Smooth muscle cell (in vitro differentiated cells): ENCODE measurements around the gene ATXN1. TPM values are rescaled to one million over a fixed set of nuclear protein-coding genes. Genes with fewer than 3 reads are reported as not detected.
A peak's percentile ranks its signal among the peaks of the same experiment; 100 is the strongest.

ENCODE experiments used
- DNase-seq: peaks from one replicate; lab custom pipeline; 2025; ENCODE audit not compliant: unreplicated experiment; lab: John Stamatoyannopoulos, UW
- H2AFZ ChIP-seq: fragments of 200-600 bp; sonication (generic); 2 replicates; pipeline ENCODE4 v1.6.0; 2016; ENCODE audit warnings: antibody characterized with exemption, low read depth, mild to moderate bottlenecking
- H3F3A ChIP-seq: fragments of 200-600 bp; sonication (generic); 2 replicates; pipeline ENCODE4 v1.6.0; 2017; ENCODE audit warnings: antibody characterized with exemption, low read depth
- H3K27ac ChIP-seq: fragments of 200-600 bp; sonication (generic); 2 replicates; pipeline ENCODE4 v1.5.1; 2016; ENCODE audit warnings: low read depth, mild to moderate bottlenecking
- H3K27me3 ChIP-seq: fragments of 200-600 bp; sonication (generic); 2 replicates; pipeline ENCODE4 v1.6.1; 2016; ENCODE audit warnings: low read depth, mild to moderate bottlenecking
- H3K36me3 ChIP-seq: fragments of 200-600 bp; sonication (generic); 2 replicates; pipeline ENCODE4 v1.5.1; 2016; ENCODE audit warnings: low read depth
- H3K4me1 ChIP-seq: fragments of 200-600 bp; sonication (generic); 2 replicates; pipeline ENCODE4 v1.5.1; 2016; ENCODE audit warnings: low read depth
- H3K4me2 ChIP-seq: fragments of 200-600 bp; sonication (generic); 2 replicates; pipeline ENCODE4 v1.6.0; 2016; ENCODE audit warnings: mild to moderate bottlenecking
- H3K4me3 ChIP-seq: fragments of 200-600 bp; sonication (generic); 2 replicates; pipeline ENCODE4 v1.5.1; 2016; ENCODE audit warnings: mild to moderate bottlenecking
- H3K79me2 ChIP-seq: fragments of 200-600 bp; sonication (generic); 2 replicates; pipeline ENCODE4 v1.6.0; 2016; ENCODE audit warnings: low read depth, mild to moderate bottlenecking
- H3K9ac ChIP-seq: fragments of 200-600 bp; sonication (generic); 2 replicates; pipeline ENCODE4 v1.6.0; 2016; ENCODE audit warnings: low read depth
- H3K9me3 ChIP-seq: fragments of 200-600 bp; sonication (generic); replicated peaks from 2 replicates; pipeline ENCODE4 v1.5.1; 2016; ENCODE audit warnings: low read depth
- H4K20me1 ChIP-seq: fragments of 200-600 bp; sonication (generic); 2 replicates; pipeline ENCODE4 v1.6.0; 2016; ENCODE audit warnings: low read depth
- CTCF ChIP-seq: fragments of 200-600 bp; sonication (generic); IDR thresholded peaks from 2 replicates; pipeline ENCODE4 v1.5.1; 2017; ENCODE audit warnings: borderline replicate concordance, mild to moderate bottlenecking, antibody characterized with exemption; ENCODE audit not compliant: insufficient read depth, poor library complexity, severe bottlenecking
- WGBS: methylation state at CpG from one replicate; pipeline ENCODE4 v1.1.7; 2016; ENCODE audit warnings: low lambda C conversion rate; 5-methylcytosine and 5-hydroxymethylcytosine counted together
- polyA plus RNA-seq: library from polyadenylated mRNA; unstranded; fragments of >200 nt; fragmentation: Nextera tagmentation; extraction: Ambion mirVana; gene quantifications from 2 replicates; pipeline ENCODE4 v1.2.1, GENCODE V29; 2016
- total RNA-seq: library from RNA; depleted of rRNA; stranded (reverse); fragments of >200 nt; gene quantifications from 2 replicates; pipeline ENCODE4 v1.2.3, GENCODE V29; 2014

The ATXN1 gene
- total and polyA plus RNA-seq, 2 experiments from 2014 or later = 17.9 to 40.6 TPM

DNA sequence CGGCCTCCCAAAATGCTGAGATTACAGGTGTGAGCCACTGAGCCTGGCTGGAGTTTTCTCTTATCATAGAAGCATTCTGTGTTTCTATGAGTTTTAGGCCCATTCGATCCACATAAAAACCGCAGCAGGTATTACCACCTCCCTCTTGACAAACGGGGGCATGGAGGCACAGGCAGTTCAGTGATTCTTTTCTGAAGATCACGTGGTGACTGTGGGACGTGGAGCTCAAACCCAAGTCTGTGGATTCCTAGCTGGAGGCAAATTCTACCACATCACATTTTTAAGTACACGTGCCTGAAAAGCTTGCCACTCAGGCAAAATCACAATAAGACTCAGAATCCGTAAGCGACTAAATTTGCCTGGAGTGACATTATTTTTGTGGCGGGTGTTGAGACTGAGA lies 331.6 kb downstream of the ATXN1 start:
- Histone ChIP-seq H3K4me2 (no peak overlapping the region), H3K9me3 (no peaks in the 10 kb centered on the region), H4K20me1 (peaks cover 59% of the 10 kb centered on the region), H3K79me2 (no peaks in the 10 kb centered on the region), H3K36me3 (no peaks in the 10 kb centered on the region), H3K9ac (no peak overlapping the region), H3K27me3 (no peaks in the 10 kb centered on the region), H3K27ac (no peak overlapping the region), H3K4me1 (peaks cover 4% of the 10 kb centered on the region), H2AFZ (no peak overlapping the region), H3F3A (peaks cover 6% of the 10 kb centered on the region), H3K4me3 (no peak overlapping the region)
- 93% methylated on average over 10 of the region's 10 CpGs for WGBS
- no peak for TF ChIP-seq CTCF
- DNase-seq = no peak

DNA sequence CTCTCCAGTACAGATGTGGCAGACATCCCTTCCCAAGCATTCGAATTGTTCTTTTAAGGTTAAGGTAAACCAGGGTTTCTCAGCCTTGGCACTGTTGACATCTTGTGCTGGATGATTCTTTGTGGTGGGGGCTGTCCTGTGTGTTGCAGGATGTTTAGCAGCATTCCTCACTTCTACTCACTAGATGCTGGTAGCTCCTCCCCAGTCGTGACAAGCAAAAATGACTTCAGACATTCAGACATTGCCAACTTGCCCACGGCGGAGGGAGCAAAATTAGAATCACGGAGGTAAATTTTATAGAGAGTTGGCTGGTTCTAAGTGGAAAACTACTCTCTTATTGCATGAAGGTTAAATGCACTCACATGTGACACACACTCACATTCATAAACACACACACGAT lies 334.1 kb downstream of the ATXN1 start:
- WGBS = 90% methylated on average over 6 of the region's 6 CpGs
- Histone ChIP-seq H4K20me1 (peaks cover 40% of the 10 kb centered on the region), H2AFZ (no peak overlapping the region), H3K4me1 (no peaks in the 10 kb centered on the region), H3K4me3 (no peak overlapping the region), H3K27ac (no peak overlapping the region), H3K36me3 (no peaks in the 10 kb centered on the region), H3F3A (peaks cover 6% of the 10 kb centered on the region), H3K9me3 (no peaks in the 10 kb centered on the region), H3K27me3 (no peaks in the 10 kb centered on the region), H3K4me2 (no peak overlapping the region), H3K9ac (no peak overlapping the region), H3K79me2 (peaks cover 9% of the 10 kb centered on the region)
- TF ChIP-seq CTCF = no peak
- no peak for DNase-seq

GRCh38 chr6:16425881-16426615 lies 335.2 kb downstream of the ATXN1 start:
- no peak for DNase-seq
- Histone ChIP-seq H3K9me3 (no peaks in the 10 kb centered on the region), H3K4me3 (no peak overlapping the region), H4K20me1 (peaks cover 44% of the 10 kb centered on the region), H3K27me3 (no peaks in the 10 kb centered on the region), H3F3A (peaks cover 12% of the 10 kb centered on the region), H3K4me1 (no peaks in the 10 kb centered on the region), H3K79me2 (peaks cover 9% of the 10 kb centered on the region), H3K9ac (no peak overlapping the region), H3K27ac (no peak overlapping the region), H2AFZ (no peak overlapping the region), H3K36me3 (no peaks in the 10 kb centered on the region), H3K4me2 (no peak overlapping the region)
- 91% methylated on average over 4 of the region's 4 CpGs for WGBS
- no peak for TF ChIP-seq CTCF

DNA sequence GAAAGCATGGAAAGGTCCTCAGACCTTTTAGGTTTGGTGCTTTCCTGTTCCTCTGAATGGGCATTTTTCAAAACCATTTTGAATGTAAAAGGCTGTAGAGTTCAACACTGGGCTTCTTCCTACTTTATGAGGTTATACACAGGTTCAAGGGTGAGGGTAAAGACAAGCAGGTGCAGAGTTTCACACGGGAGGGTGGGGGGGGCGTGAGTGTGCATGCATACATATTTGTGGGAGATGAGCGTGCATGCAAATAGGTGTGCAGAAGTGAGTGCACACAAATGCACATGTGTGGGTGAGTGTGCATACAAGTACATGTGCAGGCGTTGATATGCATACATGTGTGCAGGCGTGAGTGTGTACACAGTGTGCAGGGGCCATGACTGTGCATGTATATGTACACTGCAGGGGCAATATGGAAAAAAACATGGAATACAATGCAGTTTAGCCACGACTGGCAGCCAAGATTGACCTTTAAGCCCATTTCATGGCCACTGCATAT lies 339.7 kb downstream of the ATXN1 start:
- 93% methylated on average over 6 of the region's 6 CpGs for WGBS

More for the DNA sequence above, 339.7 kb downstream of the ATXN1 start:
- Histone ChIP-seq H2AFZ (no peak overlapping the region), H3K4me2 (peak overlapping the region; percentile 74), H3F3A (peaks cover 6% of the 10 kb centered on the region), H3K4me3 (no peak overlapping the region), H3K9ac (peak overlapping the region; percentile 59), H3K27ac (peak overlapping the region; percentile 76), H3K4me1 (no peaks in the 10 kb centered on the region), H3K36me3 (no peaks in the 10 kb centered on the region), H3K9me3 (no peaks in the 10 kb centered on the region), H4K20me1 (peaks cover 31% of the 10 kb centered on the region), H3K27me3 (no peaks in the 10 kb centered on the region), H3K79me2 (peaks cover 23% of the 10 kb centered on the region)
- TF ChIP-seq CTCF = no peak
- no peak for DNase-seq
